Stimulated activated CD4-positive, alpha-beta T cell treated with anti-CD3 and anti-CD28 coated beads, Interleukin-15, amount 100 ng/mL, for 24 hours (primary cell): ENCODE results near the gene SNX1.
"Not testable (repeated sequence)": the region's sequence is repeated elsewhere in the genome, so short reads cannot be mapped to it uniquely, and the experiment has no call there.

Experiments
- DNase-seq: peaks from one replicate; pipeline ENCODE4 v3.0.0-alpha.2; 2020

The SNX1 gene

DNA sequence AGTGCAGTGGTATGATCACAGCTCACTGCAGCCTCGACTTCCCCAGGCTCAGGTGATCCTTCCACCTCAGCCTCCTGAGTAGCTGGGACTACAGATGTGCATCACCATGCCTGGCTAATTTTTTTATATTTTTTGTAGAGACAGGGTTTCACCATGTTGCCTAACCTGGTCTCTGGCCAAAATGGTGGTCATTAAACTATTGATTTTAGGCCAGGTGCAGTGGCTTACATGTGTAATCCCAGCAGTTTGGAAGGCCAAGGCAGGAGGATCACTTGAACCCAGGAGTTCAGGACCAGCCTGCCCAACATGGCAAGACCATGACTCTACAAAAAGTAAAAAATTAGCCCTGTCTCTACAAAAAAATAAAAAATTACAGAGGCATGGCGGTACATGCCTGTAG lies 24.5 kb downstream of the SNX1 start:
- not testable (repeated sequence) for DNase-seq

DNA sequence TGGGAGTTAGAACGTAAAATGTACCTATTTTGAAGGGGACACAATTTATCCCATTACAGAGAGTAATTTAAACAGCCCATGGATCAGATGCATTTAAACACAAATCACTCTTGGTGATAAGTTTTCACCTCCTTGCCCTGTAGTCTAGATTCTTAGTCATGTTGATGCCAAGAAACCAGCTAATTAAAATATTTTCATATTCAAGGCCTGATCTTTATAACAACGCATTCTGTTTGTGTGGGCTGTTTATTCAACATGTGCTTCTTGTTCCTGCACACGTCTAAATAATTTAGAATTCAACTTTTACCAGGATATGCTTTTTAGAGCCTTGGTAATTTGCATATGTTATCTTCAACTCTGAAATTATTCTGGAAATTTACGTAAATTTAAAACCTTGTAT lies 25.8 kb downstream of the SNX1 start:
- DNase-seq, result no peak

GRCh38 chr15:64122444-64122843 lies 26.7 kb downstream of the SNX1 start:
- no peak for DNase-seq

- no peak for DNase-seq
Observed at GRCh38 chr15:64122936-64123351, 27.2 kb downstream of the SNX1 start.

- DNase-seq, result no peak
Observed at GRCh38 chr15:64125978-64126377, 30.2 kb downstream of the SNX1 start.

- DNase-seq, result no peak
Observed at GRCh38 chr15:64127521-64128270, 31.9 kb downstream of the SNX1 start.

DNA sequence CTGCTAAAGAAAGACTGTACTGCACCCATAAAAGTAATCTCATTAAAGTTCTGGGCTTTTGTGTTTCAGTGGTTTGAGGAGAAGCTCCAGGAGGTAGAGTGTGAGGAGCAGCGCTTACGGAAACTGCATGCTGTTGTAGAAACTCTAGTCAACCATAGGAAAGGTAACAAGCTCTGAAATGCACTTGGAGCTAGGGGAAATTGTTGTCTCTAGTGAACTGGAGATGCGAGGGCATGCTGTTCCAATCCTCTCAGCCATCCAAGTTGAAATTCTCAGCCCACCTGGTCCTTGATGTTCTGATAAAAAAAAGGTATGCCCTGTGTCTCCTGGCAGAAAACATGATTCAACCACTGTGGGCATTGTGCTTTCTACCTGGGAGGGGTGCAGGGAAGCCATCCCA lies 34.4 kb downstream of the SNX1 start:
- DNase-seq, result no peak

DNA sequence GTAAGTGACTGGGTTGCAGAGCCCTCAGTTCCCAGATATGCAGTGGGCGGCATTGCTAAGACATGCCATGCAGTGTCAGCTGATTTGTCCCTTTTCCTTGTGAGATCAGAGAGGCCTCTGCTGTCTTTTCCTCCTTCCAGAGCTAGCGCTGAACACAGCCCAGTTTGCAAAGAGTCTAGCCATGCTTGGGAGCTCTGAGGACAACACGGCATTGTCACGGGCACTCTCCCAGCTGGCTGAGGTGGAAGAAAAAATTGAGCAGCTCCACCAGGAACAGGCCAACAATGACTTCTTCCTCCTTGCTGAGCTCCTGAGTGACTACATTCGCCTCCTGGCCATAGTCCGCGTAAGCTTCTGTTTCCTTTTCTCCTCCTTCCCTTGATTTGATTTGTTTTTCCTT lies 35.8 kb downstream of the SNX1 start:
- no peak for DNase-seq

GRCh38 chr15:64132217-64132616 lies 36.4 kb downstream of the SNX1 start:
- no peak for DNase-seq

DNA sequence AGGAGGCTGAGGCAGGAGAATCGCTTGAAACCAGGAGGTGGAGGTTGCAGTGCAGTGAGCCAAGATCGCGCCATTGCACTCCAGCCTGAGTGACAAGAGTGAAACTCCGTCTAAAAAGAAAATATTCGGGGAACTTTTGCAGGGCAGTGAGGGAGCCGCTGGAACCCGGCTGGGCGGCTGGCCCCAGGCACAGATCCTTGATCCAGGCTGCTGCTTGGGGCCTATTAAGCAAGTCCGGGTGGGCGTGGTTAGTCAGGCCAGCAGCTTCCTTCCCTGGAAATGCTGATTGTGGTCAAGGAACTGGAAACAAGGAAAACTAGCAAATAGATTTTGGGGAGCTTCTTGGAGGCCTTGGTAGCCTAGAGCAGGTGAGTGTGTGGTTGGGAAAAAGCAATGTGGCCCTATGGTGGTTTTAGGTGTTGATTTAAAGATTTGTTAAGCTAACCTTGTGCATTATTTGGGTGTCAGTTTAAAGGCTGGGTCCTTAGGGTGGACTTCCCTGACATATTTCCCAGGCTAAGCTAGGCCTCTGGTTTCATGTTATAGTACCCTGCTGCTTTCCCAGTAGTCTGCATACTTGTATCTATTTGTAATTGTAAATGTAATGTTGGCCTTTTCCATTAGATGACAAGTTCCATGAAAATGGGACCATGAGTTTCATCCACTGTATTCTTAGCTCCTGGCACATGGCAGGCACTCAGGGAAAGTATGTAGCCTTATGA lies 38.0 kb downstream of the SNX1 start:
- DNase-seq, result no peak

DNA sequence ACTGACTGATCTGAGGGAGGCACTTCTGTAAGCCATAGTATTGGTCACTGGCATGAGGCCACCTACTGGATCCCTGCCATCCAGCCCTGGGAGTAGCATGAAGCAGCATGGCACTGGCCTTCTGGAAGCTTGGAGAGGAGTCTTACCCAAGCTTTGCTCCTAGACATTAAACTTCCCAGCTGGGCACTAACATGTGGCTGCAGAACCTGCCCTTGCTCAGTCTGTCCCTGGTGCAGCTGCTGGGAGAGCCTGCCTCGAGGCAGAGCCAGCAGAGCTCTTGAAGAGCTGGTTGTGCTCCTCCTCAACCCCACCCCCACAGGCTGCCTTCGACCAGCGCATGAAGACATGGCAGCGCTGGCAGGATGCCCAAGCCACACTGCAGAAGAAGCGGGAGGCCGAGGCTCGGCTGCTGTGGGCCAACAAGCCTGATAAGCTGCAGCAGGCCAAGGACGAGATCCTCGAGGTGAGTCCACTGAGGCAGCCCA lies 38.6 kb downstream of the SNX1 start:
- no peak for DNase-seq

- no peak for DNase-seq
Observed at GRCh38 chr15:64136347-64136746, 40.6 kb downstream of the SNX1 start.

- no peak for DNase-seq
Observed at GRCh38 chr15:64137226-64137833, 41.5 kb downstream of the SNX1 start.

DNA sequence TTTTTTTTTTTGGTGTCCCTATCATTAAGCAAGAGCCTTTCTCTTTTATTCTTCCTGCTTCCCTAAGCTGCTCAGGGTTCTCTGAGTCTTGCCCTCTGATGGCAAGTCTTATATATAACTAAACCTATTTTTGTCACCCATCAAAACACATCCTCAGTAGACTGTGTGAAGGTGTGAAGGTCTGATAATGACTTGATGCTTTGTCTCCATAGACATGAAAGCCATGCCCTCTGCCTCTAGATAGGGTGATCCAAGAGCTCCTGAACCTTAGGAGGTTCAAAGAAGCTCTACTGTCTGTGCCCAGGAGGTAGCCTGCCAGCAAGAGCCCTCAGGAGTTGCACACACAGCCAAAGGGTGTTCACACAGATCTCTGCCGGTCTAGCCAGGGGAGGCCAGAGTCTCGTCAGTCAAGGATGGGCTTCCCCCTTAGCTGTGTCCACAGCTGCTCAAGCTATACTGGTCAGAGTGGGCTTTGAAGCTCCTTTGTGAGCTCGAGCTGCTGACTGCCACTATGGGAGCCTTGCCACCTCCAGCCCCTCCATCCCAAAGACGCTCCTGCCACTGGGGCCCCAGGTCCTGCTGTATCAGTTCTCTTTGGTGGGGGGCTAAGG lies 42.7 kb downstream of the SNX1 start:
- DNase-seq, result no peak

DNA sequence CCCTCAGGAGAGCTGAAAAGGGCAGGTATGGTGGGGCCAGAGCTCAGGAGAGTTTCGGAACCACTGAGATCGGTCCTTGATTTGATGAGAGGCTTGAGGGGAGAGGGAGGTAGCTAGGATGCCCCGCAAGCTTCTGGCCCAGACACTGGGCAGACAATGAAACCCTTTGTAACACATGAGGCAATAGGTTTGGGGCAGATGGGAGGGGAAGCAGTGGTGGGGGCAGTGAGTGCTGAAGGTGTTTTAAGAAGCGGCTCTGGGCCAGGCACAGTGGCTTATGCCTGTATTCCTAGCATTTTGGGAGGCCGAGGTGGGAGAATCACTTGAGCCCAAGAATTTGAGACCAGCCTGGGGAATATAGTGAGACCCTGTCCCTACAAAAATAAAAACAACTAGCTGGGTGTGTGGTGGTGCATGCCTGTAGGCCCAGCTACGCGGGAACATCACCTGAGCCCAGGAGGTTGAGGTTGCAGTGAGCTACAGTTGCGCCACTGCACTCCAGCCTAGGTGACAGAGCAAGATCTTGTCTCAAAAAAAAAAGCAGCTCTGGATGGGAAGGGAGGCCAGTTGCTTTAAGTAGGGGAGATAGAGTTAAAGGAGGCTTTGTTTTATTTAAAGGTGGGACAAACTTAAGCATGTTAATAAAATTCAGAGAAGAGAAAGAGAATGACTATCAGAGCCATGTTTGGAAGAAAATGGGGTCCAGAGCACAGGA lies 46.2 kb downstream of the SNX1 start:
- DNase-seq, result no peak

- DNase-seq, result no peak
Observed at GRCh38 chr15:64143276-64143675, 47.5 kb downstream of the SNX1 start.

- no peak for DNase-seq
Observed at GRCh38 chr15:64144192-64144564, 48.4 kb downstream of the SNX1 start.

GRCh38 chr15:64144565-64145281 lies 48.9 kb downstream of the SNX1 start:
- no peak for DNase-seq

GRCh38 chr15:64146041-64146440 lies 50.3 kb downstream of the SNX1 start:
- no peak for DNase-seq

- DNase-seq, result no peak
Observed at GRCh38 chr15:64146520-64146884, 50.7 kb downstream of the SNX1 start.

- DNase-seq, result no peak
Observed at GRCh38 chr15:64146885-64147681, 51.3 kb downstream of the SNX1 start.
